Activated naive CD4-positive, alpha-beta T cell treated with anti-CD3 and anti-CD28 coated beads, Interleukin-2, amount 10 ng/mL, durations not matched to agents 5 hours and 36 hours (primary cell): ENCODE measurements around the gene THAP11. TPM values are rescaled to one million over a fixed set of nuclear protein-coding genes. Genes with fewer than 3 reads are reported as not detected.

Experiments
- total RNA-seq, 2 experiments: library from RNA; stranded (reverse); gene quantifications; one replicate each; pipeline ENCODE4 v1.2.3, GENCODE V29; 2021

The THAP11 gene
- total RNA-seq, result 10 to 100 TPM; 42.1 to 42.6 TPM

DNA sequence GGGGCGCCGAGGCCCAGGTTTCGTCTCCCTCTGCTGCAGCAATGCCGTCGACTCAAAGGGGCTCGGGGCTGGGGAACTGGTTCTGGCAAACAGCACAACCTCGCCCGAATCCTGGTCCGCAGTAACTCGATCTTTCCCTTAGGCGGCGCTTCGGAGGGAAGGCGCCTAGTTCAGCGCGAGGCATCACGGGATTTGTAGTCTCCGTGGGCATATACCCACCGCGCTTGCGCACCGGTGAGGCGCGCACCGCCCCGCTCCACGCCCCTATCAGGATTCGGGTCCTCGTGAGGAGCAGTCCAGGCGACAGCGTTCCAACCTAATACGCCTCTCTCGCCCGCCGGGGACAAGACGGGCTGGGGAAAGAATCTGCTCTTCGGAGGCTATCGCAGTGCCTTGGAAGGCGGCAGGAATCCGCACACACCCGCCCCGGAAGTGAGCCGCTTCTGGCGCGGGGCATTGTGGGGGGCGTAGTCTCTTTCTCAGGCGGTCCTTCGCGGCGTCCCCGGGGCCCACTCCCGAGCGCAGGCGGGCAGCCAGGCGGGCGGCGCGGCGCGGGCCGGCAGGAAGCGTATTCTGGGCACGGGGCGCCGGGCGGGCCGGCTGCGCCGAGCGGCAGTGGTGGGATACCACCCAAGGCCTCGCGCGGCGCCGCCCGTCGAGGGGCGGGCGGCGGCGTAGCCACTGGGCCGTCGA lies at the start of gene THAP11:
TSS of gene THAP11 (plus strand) at position 505 of the 693 bp plus-strand sequence. CDS start 235 bp downstream, outside the sequence.

DNA sequence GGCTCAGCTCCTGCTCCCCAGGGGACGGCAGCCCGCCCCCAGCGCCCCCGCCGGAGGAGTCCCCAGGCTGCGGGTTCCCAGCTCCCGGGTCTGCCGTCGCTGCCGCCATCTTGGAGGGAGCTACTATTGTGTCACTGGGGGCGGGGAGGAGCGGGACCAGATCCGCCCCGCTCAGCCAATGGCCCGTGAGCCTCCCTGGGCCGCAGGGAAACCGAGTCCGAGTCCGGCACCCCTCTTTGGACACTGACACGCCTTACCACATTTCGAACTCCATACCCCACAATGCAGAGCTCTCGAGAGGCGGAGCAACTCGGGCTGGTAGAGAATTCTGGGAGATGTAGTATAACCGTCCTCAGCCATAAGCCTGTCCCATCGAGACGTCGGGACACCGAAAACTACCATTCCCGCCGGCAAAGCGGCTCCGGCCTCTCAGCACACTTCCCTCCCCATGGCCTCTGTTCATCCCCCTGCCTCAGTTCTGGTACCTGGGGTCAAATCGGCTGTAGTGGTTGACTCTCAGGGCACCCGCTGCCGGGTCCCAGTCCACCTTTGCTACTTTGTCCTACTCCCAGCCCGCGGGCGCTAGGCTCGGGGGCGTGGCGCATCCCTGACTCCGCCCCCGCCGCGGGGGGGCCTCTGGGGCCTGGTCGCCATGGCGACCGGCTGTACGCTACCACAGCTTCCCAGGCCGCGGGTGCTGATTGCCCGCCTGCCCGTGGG lies 35.5 kb upstream of the THAP11 start, which contains the start of the genes RANBP10 and TSNAXIP1:
TSS of gene RANBP10 (minus strand) at position 133 of the 720 bp plus-strand sequence. CDS start at position 109, 24 bp downstream.
TSS of gene TSNAXIP1 (plus strand) at position 462 of the 720 bp plus-strand sequence. CDS start 261 bp downstream, outside the sequence.

DNA sequence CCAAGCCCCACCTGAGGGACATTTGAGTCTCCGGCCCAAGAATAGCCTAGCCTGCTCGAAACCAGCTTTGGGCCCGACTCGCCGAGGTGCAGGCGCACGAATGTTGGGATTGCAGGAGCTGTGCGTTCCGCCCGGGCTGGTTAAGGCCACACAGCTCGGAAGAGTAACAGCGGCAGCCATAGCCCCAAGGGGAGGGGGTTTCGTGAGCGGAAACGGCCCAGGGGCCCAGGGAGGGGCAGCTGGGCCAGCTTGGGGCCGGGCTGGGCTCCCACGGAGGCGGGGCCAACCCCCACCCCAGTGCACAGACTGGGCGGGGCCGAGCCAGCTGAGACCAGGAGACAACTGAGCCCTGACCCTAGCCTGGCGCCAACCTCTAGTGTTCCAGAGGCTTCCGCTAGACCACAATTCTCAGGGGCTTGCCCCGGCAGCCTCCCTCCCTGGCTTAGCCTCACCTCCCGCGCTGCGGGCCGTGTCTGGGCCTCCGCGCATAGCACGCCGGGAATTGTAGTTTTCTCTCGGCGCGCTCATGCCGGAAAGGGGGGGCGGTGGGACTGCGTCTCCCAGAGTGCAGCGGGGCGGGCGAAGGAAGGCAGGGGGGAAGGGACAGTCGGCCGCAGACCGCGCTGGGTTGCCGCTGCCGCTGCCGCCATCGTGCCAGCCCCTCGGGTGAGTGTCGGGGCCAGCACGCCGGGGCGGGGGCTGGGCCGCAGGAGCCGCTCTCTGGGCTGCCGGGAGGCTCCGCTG lies 4.4 kb downstream of the THAP11 start, which contains the start of gene NUTF2:
TSS of gene NUTF2 (plus strand) at position 614 of the 744 bp plus-strand sequence. CDS start 18,198 bp downstream, outside the sequence.

DNA sequence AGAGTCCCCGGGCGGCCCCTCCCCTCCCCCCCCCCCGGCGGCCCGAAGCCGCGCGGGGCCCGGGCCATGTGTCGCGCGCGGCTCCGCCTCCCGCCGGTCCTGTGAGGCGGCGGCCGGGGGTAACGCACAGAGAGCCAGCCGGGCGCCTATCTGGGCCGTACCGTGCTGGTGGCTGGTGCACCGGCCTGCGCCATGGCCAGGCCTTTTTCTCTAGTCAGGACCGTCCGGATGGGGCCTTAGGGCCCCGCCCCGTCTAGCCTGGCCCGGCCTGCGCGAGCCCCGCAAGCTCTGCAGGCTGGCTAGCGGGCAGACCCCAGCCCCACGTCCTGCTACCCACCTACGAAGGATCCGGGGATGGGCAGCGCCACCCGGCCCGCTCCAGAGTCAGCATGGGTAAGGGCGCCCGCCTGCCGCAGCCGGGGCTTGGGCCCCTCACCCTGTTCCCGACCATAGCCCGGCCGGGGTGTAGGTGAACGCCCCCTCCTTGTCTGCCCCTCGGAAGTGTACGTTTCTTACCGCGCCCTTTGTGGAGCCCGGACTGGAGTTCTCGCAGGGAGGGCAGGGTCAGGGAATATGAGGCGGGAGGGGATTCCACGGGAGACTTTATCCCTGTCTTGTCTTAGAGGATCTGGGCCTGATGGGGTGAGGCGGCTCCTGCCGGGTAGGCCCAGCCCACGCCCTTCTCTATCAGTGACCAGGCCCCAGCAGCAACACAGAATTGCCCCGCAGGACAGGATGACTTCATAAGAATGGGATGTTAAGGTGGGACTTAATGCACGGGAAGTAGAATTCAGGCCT lies 5.1 kb downstream of the THAP11 start, which contains the start of gene CENPT:
TSS of gene CENPT (minus strand) at position 630 of the 798 bp plus-strand sequence. CDS start 13,834 bp downstream, outside the sequence.

DNA sequence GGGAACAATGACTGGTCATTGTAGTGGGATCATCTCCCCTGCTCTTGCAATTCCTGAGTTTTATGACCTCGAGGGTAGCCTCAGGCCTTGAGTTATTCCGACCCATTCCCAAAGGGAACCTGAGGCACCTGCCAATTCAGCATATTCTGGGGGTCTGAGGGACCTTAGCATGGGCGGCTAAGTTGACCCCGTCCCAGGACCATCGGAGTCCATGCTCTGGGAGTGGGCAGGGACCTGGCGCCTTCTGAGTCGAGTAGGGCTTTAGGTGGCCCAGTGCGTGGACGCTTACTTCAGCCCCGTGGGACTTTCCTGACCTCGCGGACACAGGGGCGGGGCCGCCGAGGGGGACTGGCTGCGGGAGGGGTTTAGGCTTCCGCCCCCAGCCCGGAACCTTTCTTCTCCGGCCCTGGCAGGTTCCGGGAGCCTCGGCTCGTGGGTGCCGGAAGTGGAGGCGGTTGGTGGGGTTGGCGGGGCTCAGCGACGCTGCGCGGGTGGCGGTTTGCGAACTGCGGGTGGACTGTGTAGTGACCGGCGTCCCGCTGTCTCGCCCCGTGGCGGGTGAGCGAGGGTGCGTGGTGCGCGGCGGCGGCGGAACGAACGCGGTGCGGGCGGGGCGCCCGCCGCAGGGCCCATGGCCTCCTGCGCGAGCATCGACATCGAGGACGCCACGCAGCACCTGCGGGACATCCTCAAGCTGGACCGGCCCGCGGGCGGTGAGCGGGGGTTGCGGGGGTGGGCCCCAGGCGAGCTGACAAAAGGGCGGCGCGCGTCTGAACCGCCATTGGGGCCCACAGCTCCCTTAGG lies 30.7 kb downstream of the THAP11 start, which contains the start of gene EDC4:
TSS of gene EDC4 (plus strand) at position 422 of the 804 bp plus-strand sequence. CDS start at position 632, 210 bp downstream.

DNA sequence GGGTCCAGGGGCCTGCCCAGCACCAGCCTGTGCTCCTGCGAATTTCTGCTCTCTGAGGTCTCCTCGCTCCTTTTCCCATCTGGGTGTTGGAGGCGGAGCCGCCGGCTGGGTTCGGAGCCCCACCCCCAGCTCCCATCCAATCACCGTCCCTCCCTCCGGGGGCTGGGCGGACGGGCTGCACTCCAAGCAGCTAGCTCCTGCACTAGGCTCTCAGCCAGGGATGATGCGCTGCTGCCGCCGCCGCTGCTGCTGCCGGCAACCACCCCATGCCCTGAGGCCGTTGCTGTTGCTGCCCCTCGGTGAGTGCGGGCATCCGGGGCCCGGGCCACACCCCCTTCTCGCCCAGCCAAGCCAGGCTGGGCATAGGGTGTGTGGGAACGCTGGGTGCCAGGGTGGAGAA lies 42.6 kb downstream of the THAP11 start, which contains the start of gene NRN1L:
TSS of gene NRN1L (plus strand) at position 202 of the 400 bp plus-strand sequence. CDS start at position 221, 19 bp downstream.

DNA sequence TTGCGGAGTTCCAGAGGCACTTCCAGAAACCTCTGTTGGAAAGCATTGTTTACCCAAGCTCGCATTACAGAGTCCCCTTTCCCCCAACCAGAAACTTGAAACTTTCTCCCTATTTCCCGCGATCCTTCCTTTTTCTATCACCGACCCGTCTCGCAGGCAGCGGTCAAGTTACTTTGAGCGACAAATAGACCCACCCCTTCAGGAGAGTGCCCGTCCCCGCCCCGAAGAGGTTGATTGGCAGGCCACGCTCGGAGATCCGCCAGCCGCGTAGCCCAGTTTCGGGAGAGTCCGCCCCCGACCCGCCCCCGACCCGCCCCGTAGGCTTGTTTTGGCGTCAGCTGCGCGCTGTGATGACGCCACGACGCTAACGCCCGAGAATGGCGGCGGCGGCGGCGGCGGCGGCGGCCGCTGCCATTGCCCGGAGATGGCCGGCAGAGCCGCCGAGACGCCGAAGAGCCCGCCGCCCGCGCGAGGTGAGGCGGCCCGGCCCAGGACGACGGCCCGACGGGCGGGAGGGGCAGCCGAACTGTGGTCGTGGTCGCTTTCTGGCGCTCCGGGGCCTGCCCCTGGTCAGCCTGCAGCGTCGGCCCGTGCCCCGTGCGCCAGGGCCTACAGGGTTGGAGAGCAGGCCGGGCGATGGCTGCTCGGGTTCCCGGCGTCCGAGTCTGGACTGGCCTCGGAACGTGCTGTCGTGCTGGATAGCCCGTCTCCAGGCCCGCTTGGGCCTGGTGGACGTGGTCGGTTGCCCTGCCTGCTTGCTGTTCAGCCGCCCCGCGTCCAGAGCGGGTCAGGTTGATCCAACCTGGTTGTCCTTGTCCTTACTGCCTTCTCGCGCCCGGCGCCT lies 51.0 kb downstream of the THAP11 start, which contains the start of gene PSKH1:
TSS of gene PSKH1 (plus strand) at position 356 of the 844 bp plus-strand sequence. CDS start 15,496 bp downstream, outside the sequence.

Other genes with a start within 250 kb of the THAP11 start
- 100 to 1,000 TPM; 179 to 189 TPM for gene CARMIL2, start 197.2 kb upstream of the THAP11 start, total RNA-seq
- 10 to 100 TPM; 34.5 TPM for gene ACD, start 182.1 kb upstream of the THAP11 start, total RNA-seq
- 10 to 100 TPM; 12.0 to 12.8 TPM for gene PARD6A, start 181.4 kb upstream of the THAP11 start, total RNA-seq
- 1 to 10 TPM; 6.8 to 8.4 TPM for gene ENKD1, start 175.6 kb upstream of the THAP11 start, total RNA-seq
- 1 to 10 TPM; 4.8 to 6.1 TPM for gene C16orf86, start 175.5 kb upstream of the THAP11 start, total RNA-seq
- gene GFOD2, start 123.0 kb upstream of the THAP11 start, total RNA-seq, result 10 to 100 TPM; 14.3 to 14.8 TPM
- 10 to 100 TPM; 24.3 to 28.0 TPM for gene RANBP10, start 35.8 kb upstream of the THAP11 start, total RNA-seq
- gene TSNAXIP1, start 35.4 kb upstream of the THAP11 start, total RNA-seq, result under 1 TPM; 0.35 to 0.51 TPM
- 100 to 1,000 TPM in 1 of 2 experiments, 10 to 100 TPM in 1; 99.1 to 101 TPM for gene NUTF2, start 4.6 kb downstream of the THAP11 start, total RNA-seq
- 10 to 100 TPM; 55.1 to 62.1 TPM for gene CENPT, start 5.4 kb downstream of the THAP11 start, total RNA-seq
- gene EDC4, start 30.7 kb downstream of the THAP11 start, total RNA-seq, result 100 to 1,000 TPM in 1 of 2 experiments, 10 to 100 TPM in 1; 95.0 to 104 TPM
- gene NRN1L, start 42.6 kb downstream of the THAP11 start, total RNA-seq, result 1 to 10 TPM; 1.3 to 2.0 TPM
- gene PSKH1, start 50.9 kb downstream of the THAP11 start, total RNA-seq, result 10 to 100 TPM; 19.8 to 22.2 TPM
- 1 to 10 TPM; 5.5 to 6.1 TPM for gene CTRL, start 89.5 kb downstream of the THAP11 start, total RNA-seq
- 100 to 1,000 TPM; 247 to 259 TPM for gene PSMB10, start 94.5 kb downstream of the THAP11 start, total RNA-seq
- 10 to 100 TPM; 14.6 to 15.1 TPM for gene LCAT, start 101.8 kb downstream of the THAP11 start, total RNA-seq
- gene SLC12A4, start 126.3 kb downstream of the THAP11 start, total RNA-seq, result 10 to 100 TPM; 31.3 to 32.2 TPM
- under 1 TPM in 1 of 2 experiments, not detected in 1; 0.14 TPM for gene DPEP3, start 138.2 kb downstream of the THAP11 start, total RNA-seq
- 10 to 100 TPM; 12.0 to 12.9 TPM for gene DPEP2, start 157.2 kb downstream of the THAP11 start, total RNA-seq
- not detected for gene DPEP2NB, start 173.6 kb downstream of the THAP11 start, total RNA-seq
- 10 to 100 TPM; 14.6 to 16.3 TPM for gene DDX28, start 180.9 kb downstream of the THAP11 start, total RNA-seq
- 10 to 100 TPM; 18.9 to 20.8 TPM for gene DUS2, start 181.0 kb downstream of the THAP11 start, total RNA-seq
- gene NFATC3, start 243.1 kb downstream of the THAP11 start, total RNA-seq, result 100 to 1,000 TPM; 116 to 117 TPM